Spleen (tissue), 11 donors: ENCODE results near the gene NCS1. TPM values are rescaled to one million over a fixed set of nuclear protein-coding genes. Genes with fewer than 3 reads are reported as not detected.

ENCODE experiments used
- DNase-seq: peaks from one replicate; pipeline ENCODE4 v3.0.0-alpha.2; 2020
- H3K27ac ChIP-seq, 8 donors: fragments of 200-600 bp; sonication (generic) in 7 of 8; 1 replicate in 4 of 8; 2 replicates in 4 of 8; pipeline versions ENCODE4 v1.5.0 to v1.8.0; 2016 to 2021; ENCODE audit warnings: inconsistent platforms in 4 of 8, mild to moderate bottlenecking in 4 of 8, moderate library complexity in 1 of 8
- H3K27me3 ChIP-seq, 7 donors: fragments of 200-600 bp; sonication (generic) in 6 of 7; replicated peaks in 1 of 7; 1 replicate in 4 of 7; 2 replicates in 3 of 7; pipeline versions ENCODE4 v1.5.0 to v1.8.0; 2016 to 2021; ENCODE audit warnings: inconsistent platforms in 3 of 7, mild to moderate bottlenecking in 1 of 7
- H3K36me3 ChIP-seq, 6 donors: fragments of 200-600 bp; sonication (generic) in 5 of 6; 1 replicate in 4 of 6; 2 replicates in 2 of 6; pipeline versions ENCODE4 v1.5.0 to v1.8.0; 2016 to 2021; ENCODE audit warnings: inconsistent platforms in 2 of 6
- H3K4me1 ChIP-seq, 6 donors: fragments of 200-600 bp; sonication (generic) in 5 of 6; 1 replicate in 3 of 6; 2 replicates in 3 of 6; pipeline versions ENCODE4 v1.5.0 to v1.8.0; 2016 to 2021; ENCODE audit warnings: inconsistent platforms in 3 of 6
- H3K4me3 ChIP-seq, 8 donors: fragments of 200-600 bp; sonication (generic) in 7 of 8; 1 replicate in 4 of 8; 2 replicates in 4 of 8; pipeline versions ENCODE4 v1.5.0 to v1.8.0; 2016 to 2021; ENCODE audit warnings: inconsistent platforms in 4 of 8, mild to moderate bottlenecking in 4 of 8, moderate library complexity in 2 of 8
- H3K9me3 ChIP-seq, 8 donors: fragments of 200-600 bp; sonication (generic) in 7 of 8; 1 replicate in 4 of 8; 2 replicates in 4 of 8; pipeline versions ENCODE4 v1.5.0 to v1.8.0; 2016 to 2021; ENCODE audit warnings: inconsistent platforms in 4 of 8
- CTCF ChIP-seq, 11 experiments: fragments of 200-600 bp in 7 of 11; fragments of 450-650 bp in 4 of 11; sonication (generic) in 4 of 11; IDR thresholded peaks in 8 of 11; conservative IDR thresholded peaks in 3 of 11; 1 replicate in 7 of 11; 2 replicates in 4 of 11; pipeline versions ENCODE4 v1.4.0 to v1.8.0; 2016 to 2021; ENCODE audit warnings: antibody characterized with exemption in 11 of 11, inconsistent platforms in 4 of 11, mild to moderate bottlenecking in 1 of 11
- POLR2A ChIP-seq, 3 donors: fragments of 450-650 bp; IDR thresholded peaks; one replicate each; pipeline ENCODE4 v1.5.1; 2017; ENCODE audit warnings: antibody characterized with exemption in 3 of 3, mild to moderate bottlenecking in 1 of 3
- POLR2AphosphoS5 ChIP-seq, 3 donors: sonication (generic); formaldehyde crosslinking; IDR thresholded peaks; one replicate each; pipeline ENCODE4 v1.5.1; 2017; ENCODE audit warnings: antibody characterized with exemption in 3 of 3
- WGBS, 5 donors: extraction: QIAGEN DNeasy Blood & Tissue Kit in 3 of 5; methylation state at CpG; one replicate each; pipeline versions ENCODE4 v1.1.5 to v1.1.7; 2013 to 2018; 5-methylcytosine and 5-hydroxymethylcytosine counted together
- intact Hi-C: fragments of 100-400 bp; cut with DNase I; formaldehyde crosslinking; loops from one replicate; pipeline ENCODE4 v1.15.0; 2023; ENCODE audit warnings: low total_unique reads
- polyA plus RNA-seq, 3 donors: library from polyadenylated mRNA; stranded (reverse); fragments of 200-250 nt; gene quantifications; one replicate each; pipeline ENCODE4 v1.2.1, GENCODE V29; 2013
- total RNA-seq, 7 donors: library from RNA; depleted of rRNA in 3 of 7; stranded (reverse); fragments of >200 nt in 3 of 7; fragmentation: NEBNext Ultra II Directional in 4 of 7; extraction: Animal tissue kit (Norgen Biotek cat#: 25700) in 4 of 7; gene quantifications; one replicate each; pipeline versions ENCODE4 v1.1.0 to v1.2.1, GENCODE V29; 2016 to 2021
- donor health status: healthy with polysubstance abuse.
- donor health status: DM: no; HTN: no; CAD: no; lungs with moderate emphysema.
- donor health status: DM: no; HTN: no; CAD: no.
- donor health status: Bipolar disorder and iron deficiency.
- donor health status: healthy.
- donor health status: DM: no; HTN: no; CAD: no.
- donor health status: DM: yes; HTN: yes; CAD: no.

NCS1 gene
- total and polyA plus RNA-seq, 10 donors: 0.46 to 2.5 (median 1.3) TPM

DNA sequence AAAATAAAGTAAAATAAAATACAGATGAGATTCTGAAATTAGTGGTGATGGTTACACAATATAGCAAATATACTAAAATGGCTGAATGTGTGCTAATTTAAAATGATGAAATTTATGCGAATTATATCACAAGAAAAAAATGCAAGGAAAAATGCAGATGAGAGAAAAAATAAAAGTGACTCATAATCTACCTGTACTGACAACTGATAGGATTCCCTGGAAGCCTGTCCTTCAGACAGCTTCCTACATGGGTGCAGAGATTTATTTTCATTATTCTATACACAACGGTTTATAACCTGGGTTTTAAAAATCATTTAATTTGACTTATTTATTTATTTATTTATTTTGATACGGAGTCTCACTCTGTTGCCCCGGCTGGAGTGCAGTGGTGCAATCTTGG lies 5.8 kb upstream of the NCS1 start:
- Histone ChIP-seq H3K36me3 (no peaks in the 10 kb centered on the region), H3K27me3 (peaks cover 0 to 21% (median under 1%) of the 10 kb centered on the region in 7 donors), H3K4me3 (no peak overlapping the region), H3K27ac (no peak overlapping the region), H3K4me1 (peaks cover 0 to under 1% (median 0%) of the 10 kb centered on the region in 6 donors), H3K9me3 (no peaks in the 10 kb centered on the region)
- no peak for DNase-seq
- 82 to 92% (median 88%) methylated on average over 4 of the region's 4 CpGs for WGBS, 5 donors
- intact Hi-C loops: no loop called here
- no peak for TF ChIP-seq POLR2A (IDR thresholded peaks at IDR 0.05)
- TF ChIP-seq CTCF (IDR thresholded peaks at IDR 0.05 in 8 of 11, conservative IDR thresholded peaks at IDR 0.05 in 3 of 11): no peak
- TF ChIP-seq POLR2AphosphoS5 (IDR thresholded peaks at IDR 0.05): no peak

DNA sequence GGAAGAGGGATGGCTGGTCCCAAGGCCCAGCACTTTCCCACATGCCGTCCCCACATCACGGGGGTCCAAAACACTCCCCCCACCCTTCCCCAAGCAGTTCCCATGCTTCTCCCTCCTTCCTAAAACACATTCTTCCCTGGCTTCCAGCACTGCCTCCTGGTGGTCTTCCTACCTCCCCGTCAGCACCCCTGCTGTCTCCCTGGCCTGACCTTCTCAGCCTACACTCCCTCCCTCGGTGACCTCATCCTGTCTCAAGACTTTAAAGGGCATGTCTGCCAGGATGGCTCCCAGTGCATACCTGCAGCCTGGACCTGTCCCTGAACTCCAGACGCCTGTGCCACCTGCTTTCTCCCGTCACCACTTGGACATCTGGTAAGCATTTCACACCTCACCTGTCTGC lies 4.3 kb upstream of the NCS1 start:
- Histone ChIP-seq H3K9me3 (no peaks in the 10 kb centered on the region), H3K4me1 (peaks cover 0 to 12% (median 9%) of the 10 kb centered on the region in 6 donors), H3K27ac (no peak overlapping the region), H3K27me3 (peaks cover 0 to 28% (median 11%) of the 10 kb centered on the region in 7 donors), H3K4me3 (no peak overlapping the region), H3K36me3 (no peaks in the 10 kb centered on the region)
- TF ChIP-seq POLR2A (IDR thresholded peaks at IDR 0.05): no peak
- no peak for TF ChIP-seq CTCF (IDR thresholded peaks at IDR 0.05 in 8 of 11, conservative IDR thresholded peaks at IDR 0.05 in 3 of 11)
- no peak for TF ChIP-seq POLR2AphosphoS5 (IDR thresholded peaks at IDR 0.05)
- 79 to 92% (median 81%) methylated on average over 6 of the region's 6 CpGs for WGBS, 5 donors
- intact Hi-C loops: no loop called here
- DNase-seq: no peak

GRCh38 chr9:130171226-130172148 lies 717 bp upstream of the NCS1 start:
- H3K4me1 ChIP-seq: peaks cover 0 to 19% (median 14%) of the 10 kb centered on the region in 6 donors
- H3K27ac ChIP-seq: no peak overlapping the region
- H3K27me3 ChIP-seq: peaks cover 0 to 51% (median 22%) of the 10 kb centered on the region in 7 donors
- intact Hi-C loops: no loop called here
- 38 to 60% (median 41%) methylated on average over 33 to 45 of the region's 45 CpGs for WGBS, 5 donors
- H3K36me3 ChIP-seq: no peaks in the 10 kb centered on the region
- peak overlapping the region in 5 of 8 donors; percentile 21 to 66 (median 28) for H3K4me3 ChIP-seq
- TF ChIP-seq POLR2A (IDR thresholded peaks at IDR 0.05): no peak
- no peak for TF ChIP-seq CTCF (IDR thresholded peaks at IDR 0.05 in 8 of 11, conservative IDR thresholded peaks at IDR 0.05 in 3 of 11)
- TF ChIP-seq POLR2AphosphoS5 (IDR thresholded peaks at IDR 0.05): no peak
- no peak for DNase-seq
- H3K9me3 ChIP-seq: no peaks in the 10 kb centered on the region
